Vagina (tissue), 2 donors: ENCODE data around the gene C3orf22. TPM values are rescaled to one million over a fixed set of nuclear protein-coding genes. Genes with fewer than 3 reads are reported as not detected.

ENCODE experiments used
- DNase-seq, 2 donors: peaks; one replicate each; pipeline ENCODE4 v3.0.0-alpha.2; 2017; ENCODE audit errors: extremely low spot score in 2 of 2
- H3K27ac ChIP-seq: fragments of 200-600 bp; sonication (generic); one replicate; pipeline ENCODE4 v1.5.1; 2019
- H3K27me3 ChIP-seq: fragments of 200-600 bp; sonication (generic); one replicate; pipeline ENCODE4 v1.5.1; 2019
- H3K36me3 ChIP-seq, 2 donors: fragments of 200-600 bp; sonication (generic); one replicate each; pipeline ENCODE4 v1.5.1; 2017 to 2019
- H3K4me1 ChIP-seq: fragments of 200-600 bp; sonication (generic); one replicate; pipeline ENCODE4 v1.5.1; 2019
- H3K4me3 ChIP-seq, 2 donors: fragments of 200-600 bp; sonication (generic); 1 replicate in 1 of 2; 2 replicates in 1 of 2; pipeline ENCODE4 v1.5.1; 2016 to 2019
- H3K9me3 ChIP-seq: fragments of 200-600 bp; sonication (generic); one replicate; pipeline ENCODE4 v1.5.1; 2019
- POLR2A ChIP-seq, 2 donors: fragments of 450-650 bp; IDR thresholded peaks; one replicate each; pipeline ENCODE4 v1.6.1; 2017; ENCODE audit warnings: antibody characterized with exemption in 2 of 2, mild to moderate bottlenecking in 2 of 2, moderate library complexity in 2 of 2
- POLR2AphosphoS5 ChIP-seq, 2 donors: sonication (generic); formaldehyde crosslinking; IDR thresholded peaks; one replicate each; pipeline ENCODE4 v1.9.0; 2017; ENCODE audit warnings: antibody characterized with exemption in 2 of 2, mild to moderate bottlenecking in 2 of 2, low read depth in 1 of 2; ENCODE audit not compliant: insufficient read depth in 1 of 2
- intact Hi-C: fragments of 100-400 bp; cut with DNase I; formaldehyde crosslinking; loops from one replicate; pipeline ENCODE4 v1.15.1; 2023
- total RNA-seq: library from RNA; depleted of rRNA; stranded (reverse); fragments of >200 nt; gene quantifications from one replicate; pipeline ENCODE4 v1.2.3, GENCODE V29; 2016
- TF ChIP-seq, protein P1 (sequence below), 3 experiments: fragments of 450-650 bp in 2 of 3; fragments of 200-600 bp in 1 of 3; sonication (generic) in 1 of 3; IDR thresholded peaks; one replicate each; pipeline ENCODE4 v1.5.1; 2017 to 2019; ENCODE audit warnings: antibody characterized with exemption in 3 of 3, mild to moderate bottlenecking in 2 of 3, moderate library complexity in 2 of 3

C3orf22 gene
- total RNA-seq, 1 donor from 2014 or later: not detected

DNA sequence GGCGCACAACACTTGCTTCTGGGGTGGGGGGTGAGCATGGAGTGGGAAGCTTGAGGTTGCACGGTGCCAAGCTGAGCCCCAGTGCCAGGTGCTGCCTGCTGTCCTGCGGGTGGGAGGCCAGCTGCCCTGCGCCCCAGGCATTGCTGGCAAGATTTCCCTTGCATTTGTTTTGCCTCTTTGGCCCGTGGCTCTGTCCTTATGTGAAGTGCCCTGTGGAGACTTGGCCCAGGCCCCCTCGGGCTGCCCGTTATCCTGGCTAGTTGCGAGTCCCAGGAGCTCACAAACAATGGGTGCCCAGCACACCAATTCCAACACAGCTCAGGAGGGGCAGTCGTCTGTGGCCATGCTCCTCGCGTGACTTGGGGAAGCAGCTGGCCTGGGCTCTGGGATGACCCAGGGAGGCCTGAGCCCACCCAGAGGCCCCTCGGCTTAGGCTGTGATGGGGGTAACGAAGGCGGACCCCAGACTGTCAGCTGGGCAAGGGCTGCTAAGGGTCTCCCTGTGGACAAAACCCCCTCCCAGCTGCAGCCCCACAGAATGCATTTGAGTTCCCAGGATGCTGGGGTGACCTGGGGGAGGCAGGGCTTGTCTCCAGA is 5.9 kb downstream of the C3orf22 start:
- peak in 1 of 2 donors; percentile 65 for DNase-seq
- Histone ChIP-seq H3K27ac (no peak overlapping the region), H3K27me3 (no peaks in the 10 kb centered on the region), H3K9me3 (no peaks in the 10 kb centered on the region), H3K4me1 (no peaks in the 10 kb centered on the region), H3K4me3 (no peak overlapping the region), H3K36me3 (no peaks in the 10 kb centered on the region)
- no peak for TF ChIP-seq POLR2AphosphoS5 (IDR thresholded peaks at IDR 0.05; ENCODE audit: insufficient read depth in 1 of 2, low read depth in 1 of 2)
- TF ChIP-seq, protein P1, sequence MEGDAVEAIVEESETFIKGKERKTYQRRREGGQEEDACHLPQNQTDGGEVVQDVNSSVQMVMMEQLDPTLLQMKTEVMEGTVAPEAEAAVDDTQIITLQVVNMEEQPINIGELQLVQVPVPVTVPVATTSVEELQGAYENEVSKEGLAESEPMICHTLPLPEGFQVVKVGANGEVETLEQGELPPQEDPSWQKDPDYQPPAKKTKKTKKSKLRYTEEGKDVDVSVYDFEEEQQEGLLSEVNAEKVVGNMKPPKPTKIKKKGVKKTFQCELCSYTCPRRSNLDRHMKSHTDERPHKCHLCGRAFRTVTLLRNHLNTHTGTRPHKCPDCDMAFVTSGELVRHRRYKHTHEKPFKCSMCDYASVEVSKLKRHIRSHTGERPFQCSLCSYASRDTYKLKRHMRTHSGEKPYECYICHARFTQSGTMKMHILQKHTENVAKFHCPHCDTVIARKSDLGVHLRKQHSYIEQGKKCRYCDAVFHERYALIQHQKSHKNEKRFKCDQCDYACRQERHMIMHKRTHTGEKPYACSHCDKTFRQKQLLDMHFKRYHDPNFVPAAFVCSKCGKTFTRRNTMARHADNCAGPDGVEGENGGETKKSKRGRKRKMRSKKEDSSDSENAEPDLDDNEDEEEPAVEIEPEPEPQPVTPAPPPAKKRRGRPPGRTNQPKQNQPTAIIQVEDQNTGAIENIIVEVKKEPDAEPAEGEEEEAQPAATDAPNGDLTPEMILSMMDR (IDR thresholded peaks at IDR 0.05): no peak
- no peak for TF ChIP-seq POLR2A (IDR thresholded peaks at IDR 0.05)
- intact Hi-C loops: no loop called here

DNA sequence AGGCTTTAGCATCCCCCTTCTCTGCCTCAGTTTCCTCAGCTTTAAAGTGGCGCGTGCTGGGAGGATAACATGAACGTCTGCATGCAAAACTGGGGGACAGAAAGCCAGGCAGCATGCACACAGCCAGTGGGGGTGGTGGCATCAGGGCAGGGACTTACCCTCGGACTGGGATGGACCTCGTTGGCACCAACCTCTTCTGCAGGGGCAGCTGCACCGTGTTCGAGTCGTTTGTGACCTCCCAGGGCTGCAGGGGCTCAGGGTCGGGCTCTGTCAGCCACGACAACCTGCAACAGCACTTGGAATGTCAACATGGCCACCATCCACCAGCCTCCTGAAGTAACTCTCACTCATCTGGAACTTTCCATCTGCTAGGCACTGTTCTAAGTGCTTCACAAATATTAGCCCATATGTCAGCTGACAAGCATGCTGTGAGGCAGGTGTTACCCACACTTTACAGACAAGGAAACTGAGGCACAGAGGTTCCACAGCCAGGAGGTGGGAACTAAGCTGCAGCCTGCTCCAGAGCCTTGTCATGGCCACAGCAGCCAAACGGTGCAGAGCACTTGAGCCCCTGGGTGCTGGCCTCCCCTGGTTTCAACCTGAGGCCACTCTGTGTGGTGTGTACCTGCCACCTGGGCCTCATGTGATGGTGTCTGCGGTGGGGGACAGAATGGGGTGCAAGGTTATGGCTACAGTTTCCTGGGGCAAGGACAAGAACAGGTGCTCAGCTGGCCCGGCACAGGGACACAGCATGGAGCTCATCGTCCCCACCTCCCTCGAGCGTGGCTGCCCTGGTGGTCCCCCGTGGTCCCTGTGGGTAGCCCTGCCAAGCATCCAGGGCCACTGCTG is 6.7 kb downstream of the C3orf22 start:
- intact Hi-C loops: no loop called here
- Histone ChIP-seq H3K36me3 (no peaks in the 10 kb centered on the region), H3K27me3 (no peaks in the 10 kb centered on the region), H3K4me1 (no peaks in the 10 kb centered on the region), H3K4me3 (no peak overlapping the region), H3K27ac (no peak overlapping the region), H3K9me3 (no peaks in the 10 kb centered on the region)
- DNase-seq: peak in 1 of 2 donors; percentile 91
- no peak for TF ChIP-seq POLR2A (IDR thresholded peaks at IDR 0.05)
- TF ChIP-seq POLR2AphosphoS5 (IDR thresholded peaks at IDR 0.05; ENCODE audit: insufficient read depth in 1 of 2, low read depth in 1 of 2): no peak
- TF ChIP-seq, protein P1 (IDR thresholded peaks at IDR 0.05): no peak

DNA sequence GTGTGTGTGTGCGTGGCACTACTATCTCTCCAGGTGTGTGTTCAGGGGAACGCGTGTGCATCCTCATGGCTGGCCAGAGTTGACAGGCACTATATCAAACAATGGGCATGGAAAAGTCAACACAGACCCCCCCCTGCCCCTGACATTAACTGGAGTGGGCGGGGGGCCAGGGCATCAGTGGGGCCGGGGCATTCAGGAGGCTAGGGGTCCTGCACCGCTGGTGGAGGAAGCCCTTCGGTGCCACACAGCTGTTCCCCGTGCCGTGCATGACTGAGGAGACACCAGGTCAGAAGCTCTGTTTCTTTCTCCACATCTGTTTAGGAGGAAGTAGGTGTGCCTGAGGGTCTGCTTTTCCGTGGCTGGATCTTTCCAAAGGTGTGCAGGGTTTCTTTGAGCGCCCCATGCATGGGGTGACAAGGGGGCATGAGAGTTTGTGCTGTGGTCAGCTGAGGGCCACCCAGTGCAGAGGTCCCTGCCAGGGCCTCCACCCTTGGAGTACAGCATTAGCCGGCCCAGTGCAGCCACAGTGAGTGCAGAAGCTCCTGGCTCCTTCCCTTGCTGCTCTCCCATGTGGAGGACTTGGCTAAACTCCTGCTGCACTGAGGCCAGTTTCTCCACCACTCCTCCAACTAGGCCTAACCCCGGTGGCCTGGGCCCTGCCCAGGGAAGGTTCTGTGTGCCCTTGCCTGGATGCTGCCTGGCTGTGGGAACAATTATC is 7.5 kb downstream of the C3orf22 start:
- Histone ChIP-seq H3K36me3 (no peaks in the 10 kb centered on the region), H3K4me3 (no peak overlapping the region), H3K4me1 (no peaks in the 10 kb centered on the region), H3K27ac (no peak overlapping the region), H3K9me3 (no peaks in the 10 kb centered on the region), H3K27me3 (no peaks in the 10 kb centered on the region)
- TF ChIP-seq, protein P1 (IDR thresholded peaks at IDR 0.05): no peak
- no peak for TF ChIP-seq POLR2AphosphoS5 (IDR thresholded peaks at IDR 0.05; ENCODE audit: insufficient read depth in 1 of 2, low read depth in 1 of 2)
- no peak for TF ChIP-seq POLR2A (IDR thresholded peaks at IDR 0.05)
- intact Hi-C loops: no loop called here
- no peak for DNase-seq

DNA sequence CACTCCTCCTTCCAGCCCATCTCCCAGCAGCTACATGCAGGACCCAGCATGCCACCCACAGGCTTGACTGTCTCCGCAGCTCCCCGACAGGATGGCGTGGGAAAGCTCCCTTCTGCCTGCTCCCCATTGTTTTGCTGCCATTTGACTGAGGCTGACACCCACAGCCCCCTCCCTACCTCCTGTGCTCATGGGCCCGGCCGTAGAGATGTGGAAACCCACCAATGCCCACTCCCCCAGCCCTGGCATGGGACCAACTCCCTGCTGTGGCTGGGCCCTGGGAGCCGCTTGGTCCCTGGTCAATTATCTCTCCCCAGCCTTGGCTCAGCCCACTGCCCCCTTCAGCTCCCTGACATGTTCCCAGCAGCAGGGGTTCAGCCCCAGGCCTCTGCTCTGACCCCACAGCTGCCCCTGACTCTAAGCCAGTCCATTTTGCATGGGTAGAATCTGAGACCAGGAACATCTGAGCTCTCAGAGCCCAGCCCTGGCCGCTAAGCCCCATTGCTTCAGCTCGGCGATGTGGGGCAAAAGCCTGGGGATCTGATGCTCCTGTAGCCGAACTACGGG is 8.2 kb downstream of the C3orf22 start:
- Histone ChIP-seq H3K4me3 (no peak overlapping the region), H3K36me3 (no peaks in the 10 kb centered on the region), H3K27me3 (no peaks in the 10 kb centered on the region), H3K27ac (no peak overlapping the region), H3K9me3 (no peaks in the 10 kb centered on the region), H3K4me1 (no peaks in the 10 kb centered on the region)
- DNase-seq: peak; percentile 71 to 93
- intact Hi-C loops: no loop called here
- no peak for TF ChIP-seq POLR2A (IDR thresholded peaks at IDR 0.05)
- TF ChIP-seq POLR2AphosphoS5 (IDR thresholded peaks at IDR 0.05; ENCODE audit: insufficient read depth in 1 of 2, low read depth in 1 of 2): no peak
- TF ChIP-seq, protein P1 (IDR thresholded peaks at IDR 0.05): no peak
